HepG2 (cell line): Measurements from ENCODE around the gene LMF2. TPM values are rescaled to one million over a fixed set of nuclear protein-coding genes. Genes with fewer than 3 reads are reported as not detected.

Experiments used
- CREM ChIP-seq, 2 experiments: sonication (generic) in 1 of 2; formaldehyde crosslinking in 1 of 2; IDR thresholded peaks; 2 replicates each; pipeline versions ENCODE4 v1.4.0 to v1.6.1; 2016 to 2020; ENCODE audit warnings: antibody characterized with exemption in 1 of 2, mild to moderate bottlenecking in 1 of 2, missing genetic modification reagents in 1 of 2
- EZH2 ChIP-seq: conservative IDR thresholded peaks from 2 replicates; pipeline ENCODE4 v1.6.1; 2012; ENCODE audit warnings: mild to moderate bottlenecking, low read depth, low read length, moderate library complexity
- HOXA3 ChIP-seq: sonication (generic); formaldehyde crosslinking; IDR thresholded peaks from 2 replicates; pipeline ENCODE4 v1.5.0; 2020; ENCODE audit warnings: missing genetic modification reagents
- NFYC ChIP-seq: IDR thresholded peaks from 2 replicates; pipeline ENCODE4 v1.6.1; 2016; ENCODE audit warnings: missing genetic modification reagents, missing compliant biosample characterization
- PITX1 ChIP-seq: sonication (generic); formaldehyde crosslinking; IDR thresholded peaks from 2 replicates; pipeline ENCODE4 v1.5.1; 2020; ENCODE audit warnings: mild to moderate bottlenecking, missing genetic modification reagents
- POLR2AphosphoS5 ChIP-seq: IDR thresholded peaks from 2 replicates; pipeline ENCODE4 v1.6.1; 2012; ENCODE audit warnings: low read depth, low read length
- RCOR2 ChIP-seq: IDR thresholded peaks from 2 replicates; pipeline ENCODE4 v1.6.1; 2016; ENCODE audit warnings: missing biosample characterization, missing genetic modification reagents
- SCMH1 ChIP-seq: sonication (generic); formaldehyde crosslinking; IDR thresholded peaks from 2 replicates; pipeline ENCODE4 v1.9.0; 2021; ENCODE audit warnings: missing genetic modification reagents, mild to moderate bottlenecking, borderline replicate concordance
- SIN3B ChIP-seq: fragments of 150-350 bp; IDR thresholded peaks from 2 replicates; pipeline ENCODE4 v1.6.1; 2014; ENCODE audit warnings: low read length
- ZMAT3 ChIP-seq: sonication (generic); formaldehyde crosslinking; conservative IDR thresholded peaks from 2 replicates; pipeline ENCODE4 v1.7.0; 2021; ENCODE audit warnings: missing genetic modification reagents
- ZNF253 ChIP-seq: sonication (generic); formaldehyde crosslinking; IDR thresholded peaks from 2 replicates; pipeline ENCODE4 v1.8.0; 2022; ENCODE audit warnings: mild to moderate bottlenecking, missing genetic modification reagents, borderline replicate concordance
- ZNF335 ChIP-seq: sonication (generic); formaldehyde crosslinking; IDR thresholded peaks from 2 replicates; pipeline ENCODE4 v1.4.0; 2020; ENCODE audit warnings: missing genetic modification reagents
- polyA plus RNA-seq, 8 experiments: library from polyadenylated mRNA; depleted of rRNA in 3 of 8; stranded (reverse) in 7 of 8; unstranded in 1 of 8; fragments of >200 nt; fragmentation: Illumina TruSeq in 4 of 8; extraction: Trizol in 4 of 8; gene quantifications; 2 replicates each; pipeline versions ENCODE4 v1.2.1 to v1.2.3, GENCODE V29; 2011 to 2016; ENCODE audit warnings: low read depth in 4 of 8, missing spikeins in 1 of 8, mixed read lengths in 1 of 8; ENCODE audit not compliant: insufficient read depth in 1 of 8
- total RNA-seq, 5 experiments: library from RNA; depleted of rRNA; stranded (reverse); fragments of >200 nt; fragmentation: Illumina TruSeq; extraction: Trizol; gene quantifications; 2 replicates each; pipeline ENCODE4 v1.2.3, GENCODE V29; 2016; ENCODE audit warnings: low read depth in 1 of 5
- TF ChIP-seq, protein P1 (sequence below), 2 experiments: IDR thresholded peaks; 2 replicates each; pipeline ENCODE4 v1.6.1; 2011 to 2012; ENCODE audit warnings: low read length in 2 of 2, borderline replicate concordance in 1 of 2, low read depth in 1 of 2, mild to moderate bottlenecking in 1 of 2, moderate library complexity in 1 of 2
- TF ChIP-seq, protein P2 (sequence below): sonication (generic); formaldehyde crosslinking; IDR thresholded peaks from 2 replicates; pipeline ENCODE4 v1.5.1; 2020; ENCODE audit warnings: missing genetic modification reagents, mild to moderate bottlenecking, borderline replicate concordance
- TF ChIP-seq, protein P3 (sequence below): IDR thresholded peaks from 2 replicates; pipeline ENCODE4 v1.6.1; 2012; ENCODE audit warnings: inconsistent platforms
- TF ChIP-seq, protein P4 (sequence below): sonication (generic); formaldehyde crosslinking; IDR thresholded peaks from 2 replicates; pipeline ENCODE4 v1.4.0; 2020; ENCODE audit warnings: missing genetic modification reagents, borderline replicate concordance
- TF ChIP-seq, protein P5 (sequence below): sonication (generic); formaldehyde crosslinking; IDR thresholded peaks from 2 replicates; pipeline ENCODE4 v1.9.0; 2022; ENCODE audit warnings: missing genetic modification reagents, mild to moderate bottlenecking, borderline replicate concordance
- TF ChIP-seq, protein P6 (sequence below): sonication (generic); formaldehyde crosslinking; IDR thresholded peaks from 2 replicates; pipeline ENCODE4 v1.5.1; 2020; ENCODE audit warnings: mild to moderate bottlenecking, missing genetic modification reagents, borderline replicate concordance

The LMF2 gene
- total and polyA plus RNA-seq, 2 of the 13 experiments (the other 11 are each of a cell fraction or from before 2014, with no cell fraction given): 23.3 to 30.6 TPM

DNA sequence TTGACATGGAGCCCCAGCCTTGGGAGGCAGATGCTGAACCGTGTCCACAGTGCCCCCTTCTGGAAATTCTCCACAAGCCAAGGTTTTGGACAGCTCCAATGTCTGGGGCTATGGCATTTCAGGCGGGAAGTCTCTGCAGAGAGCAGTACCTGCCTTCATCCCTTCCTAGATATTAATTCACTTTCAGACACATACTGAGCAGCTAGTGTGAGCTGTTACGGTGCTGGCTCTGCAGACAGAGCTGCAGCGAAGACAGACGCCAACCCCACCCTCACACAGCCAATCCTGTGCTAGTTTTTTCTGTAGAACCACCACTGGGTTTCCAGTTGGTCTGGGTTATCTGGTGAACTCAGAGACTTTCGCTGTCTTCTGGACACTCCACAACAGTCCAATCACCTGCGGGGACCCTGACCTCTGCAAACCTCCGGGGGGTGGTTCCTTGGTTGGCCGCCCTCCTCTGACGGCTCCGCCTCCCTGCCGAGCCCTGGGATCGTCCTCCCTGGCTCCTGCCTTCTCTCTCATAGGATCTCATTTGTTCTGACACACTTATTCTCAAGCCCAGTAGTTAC is 9.1 kb downstream of the LMF2 start (continued):
- TF ChIP-seq RCOR2 (0 out of 2 replicates have a peak, but pooled peaks have one; percentile 19), PITX1 (no peak), ZNF253 (CRISPR knock-in tag) (no peak), POLR2AphosphoS5 (no peak), ZMAT3 (CRISPR knock-in tag) (0 out of 2 replicates have a peak, but pooled peaks have one; percentile 41), NFYC (CRISPR knock-in tag) (peak; percentile 56), CREM (IDR thresholded peaks at IDR 0.05) (no peak), CREM (CRISPR knock-in tag; IDR thresholded peaks at IDR 0.05) (no peak), ZNF335 (CRISPR knock-in tag) (0 out of 2 replicates have a peak, but pooled peaks have one; percentile 27), EZH2 (no peak), SIN3B (no peak), SCMH1 (CRISPR knock-in tag) (no peak), HOXA3 (CRISPR knock-in tag) (no peak)
- TF ChIP-seq, protein P1, sequence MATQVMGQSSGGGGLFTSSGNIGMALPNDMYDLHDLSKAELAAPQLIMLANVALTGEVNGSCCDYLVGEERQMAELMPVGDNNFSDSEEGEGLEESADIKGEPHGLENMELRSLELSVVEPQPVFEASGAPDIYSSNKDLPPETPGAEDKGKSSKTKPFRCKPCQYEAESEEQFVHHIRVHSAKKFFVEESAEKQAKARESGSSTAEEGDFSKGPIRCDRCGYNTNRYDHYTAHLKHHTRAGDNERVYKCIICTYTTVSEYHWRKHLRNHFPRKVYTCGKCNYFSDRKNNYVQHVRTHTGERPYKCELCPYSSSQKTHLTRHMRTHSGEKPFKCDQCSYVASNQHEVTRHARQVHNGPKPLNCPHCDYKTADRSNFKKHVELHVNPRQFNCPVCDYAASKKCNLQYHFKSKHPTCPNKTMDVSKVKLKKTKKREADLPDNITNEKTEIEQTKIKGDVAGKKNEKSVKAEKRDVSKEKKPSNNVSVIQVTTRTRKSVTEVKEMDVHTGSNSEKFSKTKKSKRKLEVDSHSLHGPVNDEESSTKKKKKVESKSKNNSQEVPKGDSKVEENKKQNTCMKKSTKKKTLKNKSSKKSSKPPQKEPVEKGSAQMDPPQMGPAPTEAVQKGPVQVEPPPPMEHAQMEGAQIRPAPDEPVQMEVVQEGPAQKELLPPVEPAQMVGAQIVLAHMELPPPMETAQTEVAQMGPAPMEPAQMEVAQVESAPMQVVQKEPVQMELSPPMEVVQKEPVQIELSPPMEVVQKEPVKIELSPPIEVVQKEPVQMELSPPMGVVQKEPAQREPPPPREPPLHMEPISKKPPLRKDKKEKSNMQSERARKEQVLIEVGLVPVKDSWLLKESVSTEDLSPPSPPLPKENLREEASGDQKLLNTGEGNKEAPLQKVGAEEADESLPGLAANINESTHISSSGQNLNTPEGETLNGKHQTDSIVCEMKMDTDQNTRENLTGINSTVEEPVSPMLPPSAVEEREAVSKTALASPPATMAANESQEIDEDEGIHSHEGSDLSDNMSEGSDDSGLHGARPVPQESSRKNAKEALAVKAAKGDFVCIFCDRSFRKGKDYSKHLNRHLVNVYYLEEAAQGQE (IDR thresholded peaks at IDR 0.05; ENCODE audit: borderline replicate concordance in 1 of 2, low read depth in 1 of 2, low read length in 2 of 2): peak in 1 of 2 experiments; percentile 83
- TF ChIP-seq, protein P2, sequence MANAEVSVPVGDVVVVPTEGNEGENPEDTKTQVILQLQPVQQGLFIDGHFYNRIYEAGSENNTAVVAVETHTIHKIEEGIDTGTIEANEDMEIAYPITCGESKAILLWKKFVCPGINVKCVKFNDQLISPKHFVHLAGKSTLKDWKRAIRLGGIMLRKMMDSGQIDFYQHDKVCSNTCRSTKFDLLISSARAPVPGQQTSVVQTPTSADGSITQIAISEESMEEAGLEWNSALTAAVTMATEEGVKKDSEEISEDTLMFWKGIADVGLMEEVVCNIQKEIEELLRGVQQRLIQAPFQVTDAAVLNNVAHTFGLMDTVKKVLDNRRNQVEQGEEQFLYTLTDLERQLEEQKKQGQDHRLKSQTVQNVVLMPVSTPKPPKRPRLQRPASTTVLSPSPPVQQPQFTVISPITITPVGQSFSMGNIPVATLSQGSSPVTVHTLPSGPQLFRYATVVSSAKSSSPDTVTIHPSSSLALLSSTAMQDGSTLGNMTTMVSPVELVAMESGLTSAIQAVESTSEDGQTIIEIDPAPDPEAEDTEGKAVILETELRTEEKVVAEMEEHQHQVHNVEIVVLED: no peak
- TF ChIP-seq, protein P3, sequence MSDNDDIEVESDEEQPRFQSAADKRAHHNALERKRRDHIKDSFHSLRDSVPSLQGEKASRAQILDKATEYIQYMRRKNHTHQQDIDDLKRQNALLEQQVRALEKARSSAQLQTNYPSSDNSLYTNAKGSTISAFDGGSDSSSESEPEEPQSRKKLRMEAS: peak; percentile 29; the same call in 1 of the 2 replicates
- TF ChIP-seq, protein P4, sequence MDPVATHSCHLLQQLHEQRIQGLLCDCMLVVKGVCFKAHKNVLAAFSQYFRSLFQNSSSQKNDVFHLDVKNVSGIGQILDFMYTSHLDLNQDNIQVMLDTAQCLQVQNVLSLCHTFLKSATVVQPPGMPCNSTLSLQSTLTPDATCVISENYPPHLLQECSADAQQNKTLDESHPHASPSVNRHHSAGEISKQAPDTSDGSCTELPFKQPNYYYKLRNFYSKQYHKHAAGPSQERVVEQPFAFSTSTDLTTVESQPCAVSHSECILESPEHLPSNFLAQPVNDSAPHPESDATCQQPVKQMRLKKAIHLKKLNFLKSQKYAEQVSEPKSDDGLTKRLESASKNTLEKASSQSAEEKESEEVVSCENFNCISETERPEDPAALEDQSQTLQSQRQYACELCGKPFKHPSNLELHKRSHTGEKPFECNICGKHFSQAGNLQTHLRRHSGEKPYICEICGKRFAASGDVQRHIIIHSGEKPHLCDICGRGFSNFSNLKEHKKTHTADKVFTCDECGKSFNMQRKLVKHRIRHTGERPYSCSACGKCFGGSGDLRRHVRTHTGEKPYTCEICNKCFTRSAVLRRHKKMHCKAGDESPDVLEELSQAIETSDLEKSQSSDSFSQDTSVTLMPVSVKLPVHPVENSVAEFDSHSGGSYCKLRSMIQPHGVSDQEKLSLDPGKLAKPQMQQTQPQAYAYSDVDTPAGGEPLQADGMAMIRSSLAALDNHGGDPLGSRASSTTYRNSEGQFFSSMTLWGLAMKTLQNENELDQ: no peak
- TF ChIP-seq, protein P5, sequence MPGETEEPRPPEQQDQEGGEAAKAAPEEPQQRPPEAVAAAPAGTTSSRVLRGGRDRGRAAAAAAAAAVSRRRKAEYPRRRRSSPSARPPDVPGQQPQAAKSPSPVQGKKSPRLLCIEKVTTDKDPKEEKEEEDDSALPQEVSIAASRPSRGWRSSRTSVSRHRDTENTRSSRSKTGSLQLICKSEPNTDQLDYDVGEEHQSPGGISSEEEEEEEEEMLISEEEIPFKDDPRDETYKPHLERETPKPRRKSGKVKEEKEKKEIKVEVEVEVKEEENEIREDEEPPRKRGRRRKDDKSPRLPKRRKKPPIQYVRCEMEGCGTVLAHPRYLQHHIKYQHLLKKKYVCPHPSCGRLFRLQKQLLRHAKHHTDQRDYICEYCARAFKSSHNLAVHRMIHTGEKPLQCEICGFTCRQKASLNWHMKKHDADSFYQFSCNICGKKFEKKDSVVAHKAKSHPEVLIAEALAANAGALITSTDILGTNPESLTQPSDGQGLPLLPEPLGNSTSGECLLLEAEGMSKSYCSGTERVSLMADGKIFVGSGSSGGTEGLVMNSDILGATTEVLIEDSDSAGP (CRISPR knock-in tag): peak; percentile 47; the same call in 1 of the 2 replicates
- TF ChIP-seq, protein P6, sequence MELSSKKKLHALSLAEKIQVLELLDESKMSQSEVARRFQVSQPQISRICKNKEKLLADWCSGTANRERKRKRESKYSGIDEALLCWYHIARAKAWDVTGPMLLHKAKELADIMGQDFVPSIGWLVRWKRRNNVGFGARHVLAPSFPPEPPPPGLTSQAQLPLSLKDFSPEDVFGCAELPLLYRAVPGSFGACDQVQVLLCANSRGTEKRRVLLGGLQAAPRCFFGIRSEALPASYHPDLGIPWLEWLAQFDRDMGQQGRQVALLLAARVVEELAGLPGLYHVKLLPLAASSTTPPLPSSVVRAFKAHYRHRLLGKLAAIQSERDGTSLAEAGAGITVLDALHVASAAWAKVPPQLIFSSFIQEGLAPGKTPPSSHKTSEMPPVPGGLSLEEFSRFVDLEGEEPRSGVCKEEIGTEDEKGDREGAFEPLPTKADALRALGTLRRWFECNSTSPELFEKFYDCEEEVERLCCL (CRISPR knock-in tag): no peak
